ENCODE results near the gene EXOC4.

- no peak for TF ChIP-seq CTCF (IDR thresholded peaks at IDR 0.05 in 4 of 5, conservative IDR thresholded peaks at IDR 0.05 in 1 of 5)
- no peak for TF ChIP-seq POLR2A (IDR thresholded peaks at IDR 0.05)
Observed at GRCh38 chr7:133980804-133981203, 727.9 kb downstream of the EXOC4 start.

All from gastrocnemius medialis (tissue), 4 donors.